HG02852 (cell line): Measurements from ENCODE around the gene ATG4B.

Experiments
- ATAC-seq: cut with Tn5 transposase; IDR thresholded peaks from one replicate; pipeline ENCODE4 v1.9.1; 2021; ENCODE audit warnings: mild to moderate bottlenecking, moderate library complexity; ENCODE audit not compliant: unreplicated experiment

The ATG4B gene

GRCh38 chr2:241680827-241681599, 43.5 kb downstream of the ATG4B start:
- no peak for ATAC-seq

- ATAC-seq, result peak; percentile 11
Measured at GRCh38 chr2:241686324-241686649, 48.8 kb downstream of the ATG4B start.

- ATAC-seq, result peak; percentile 92
Measured at GRCh38 chr2:241686650-241687425, 49.3 kb downstream of the ATG4B start, which contains the start of gene DTYMK. TSS of gene DTYMK (minus strand) at chr2:241686815. CDS start at chr2:241686783, 32 bp downstream.

- ATAC-seq, result no peak
Measured at GRCh38 chr2:241689306-241689705, 51.8 kb downstream of the ATG4B start.

DNA sequence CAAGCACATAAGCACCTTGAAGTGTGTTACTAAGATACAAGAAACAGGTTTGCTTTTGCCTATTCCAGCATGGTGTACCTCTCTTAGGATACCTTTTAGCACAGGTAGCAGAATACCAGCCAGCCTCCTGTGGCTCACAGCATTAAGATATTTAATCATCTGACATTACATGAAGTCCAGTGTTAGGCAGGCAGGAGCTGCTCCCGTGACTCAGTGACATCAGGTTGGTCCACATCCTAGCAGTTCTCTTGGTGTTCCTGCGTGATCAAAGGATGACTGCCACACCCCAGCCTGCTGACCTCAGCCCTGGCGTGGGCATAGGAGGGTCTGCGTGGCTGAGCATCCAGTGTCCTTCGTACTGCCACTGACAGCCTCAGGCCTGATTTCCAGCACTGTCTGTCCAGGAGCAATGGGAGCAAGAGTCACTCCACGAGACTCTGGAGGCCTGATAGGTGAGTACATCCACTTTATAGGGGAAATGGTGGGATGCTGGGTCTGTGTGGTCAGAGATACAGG, 52.8 kb downstream of the ATG4B start:
- no peak for ATAC-seq

DNA sequence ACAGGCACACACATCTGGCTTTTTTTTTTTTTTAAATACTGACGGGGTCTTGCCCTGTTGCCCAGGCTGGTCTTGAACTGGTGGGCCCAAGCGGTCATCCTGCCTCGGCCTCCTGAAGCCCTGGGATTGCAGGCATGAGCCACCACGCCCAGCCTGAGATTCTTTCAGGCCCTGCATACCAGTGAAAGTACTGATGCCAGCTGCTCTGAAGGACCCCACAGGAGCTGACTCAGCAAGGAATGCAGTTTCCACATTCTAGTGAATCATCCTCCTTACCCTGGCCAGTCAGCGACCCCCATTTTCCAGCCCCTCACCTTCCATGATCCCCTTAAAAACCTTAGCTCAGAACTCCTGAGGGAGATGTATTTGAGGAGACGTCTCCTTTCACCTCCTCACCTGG, 55.0 kb downstream of the ATG4B start:
- ATAC-seq, result no peak

GRCh38 chr2:241695651-241696050, 58.2 kb downstream of the ATG4B start:
- no peak for ATAC-seq

DNA sequence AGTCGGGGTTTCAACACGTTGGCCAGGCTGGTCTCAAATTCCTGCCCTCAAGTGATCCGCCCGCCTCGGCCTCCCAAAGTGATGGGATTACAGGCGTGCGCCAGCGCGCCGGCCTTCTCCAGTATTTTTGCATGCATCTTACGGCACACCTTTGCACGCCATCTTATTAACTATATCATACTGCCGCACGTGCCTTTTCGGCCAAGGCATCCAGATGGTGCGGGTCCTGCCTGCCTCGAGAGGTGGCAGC, 63.6 kb downstream of the ATG4B start:
- ATAC-seq, result no peak

DNA sequence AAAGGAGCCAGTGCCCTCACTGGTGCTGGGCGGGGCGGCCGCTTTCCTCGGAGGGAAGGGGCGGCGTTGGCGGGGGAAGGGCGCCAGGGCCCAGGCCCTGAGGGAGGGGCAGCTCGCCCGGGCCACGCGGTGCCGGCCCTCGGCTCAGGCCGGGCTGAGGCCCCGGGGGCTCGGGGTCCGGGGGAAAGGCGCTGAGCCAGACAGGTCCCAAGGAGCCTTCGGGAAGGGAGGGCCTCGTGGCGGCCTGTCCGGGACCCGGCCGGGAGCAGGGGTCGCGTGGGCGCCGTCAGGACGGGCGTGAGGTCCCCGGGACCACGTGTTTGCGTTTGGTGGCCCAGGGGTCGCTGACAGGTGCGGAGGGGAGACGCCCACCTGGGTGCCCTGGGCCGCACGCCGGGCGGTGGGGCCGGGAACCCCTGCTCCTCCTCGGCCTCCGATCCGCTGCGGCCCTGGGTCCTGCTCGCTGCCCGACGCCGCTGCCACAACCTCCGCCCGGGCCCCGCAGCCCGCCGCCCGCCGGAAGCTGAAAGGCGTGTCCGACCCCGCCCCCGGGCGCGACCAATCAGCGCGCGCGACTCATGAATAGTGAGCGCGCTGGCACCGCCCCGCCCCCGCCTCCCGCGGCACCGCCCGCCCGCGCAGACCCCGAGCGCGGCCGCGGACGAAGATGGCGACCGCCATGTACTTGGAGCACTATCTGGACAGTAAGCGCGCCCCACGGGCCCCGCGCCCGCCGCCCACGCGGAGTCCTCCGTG, 64.1 kb downstream of the ATG4B start, which contains the start of gene ING5:
TSS of gene ING5 (plus strand) at position 641 of the 756 bp plus-strand sequence. CDS start at position 668, 27 bp downstream.
- ATAC-seq, result peak; percentile 62

- peak; percentile 70 for ATAC-seq
Measured at GRCh38 chr2:241702155-241703031, 64.9 kb downstream of the ATG4B start.

- ATAC-seq, result no peak
Measured at GRCh38 chr2:241703032-241703604, 65.6 kb downstream of the ATG4B start.

GRCh38 chr2:241706537-241706936, 69.0 kb downstream of the ATG4B start:
- ATAC-seq, result no peak

DNA sequence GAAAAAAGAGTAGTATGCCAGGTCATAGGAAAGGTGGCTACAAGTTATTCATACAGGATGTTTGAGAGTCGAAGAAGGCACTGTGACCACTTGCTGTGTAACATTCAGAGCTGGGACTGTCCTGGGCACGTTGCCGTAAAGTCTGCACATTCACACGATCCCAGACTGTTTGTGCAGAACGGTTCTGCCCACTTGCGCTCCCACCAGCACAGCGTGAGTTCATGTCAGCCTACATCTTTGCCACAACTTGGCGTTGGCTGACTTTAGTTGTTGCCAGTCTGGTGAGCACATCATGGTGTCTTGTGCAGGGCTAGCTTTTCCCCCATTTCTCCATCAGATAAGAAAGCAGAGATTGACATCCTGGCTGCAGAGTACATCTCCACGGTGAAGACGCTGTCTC, 71.4 kb downstream of the ATG4B start:
- ATAC-seq, result no peak

- ATAC-seq, result no peak
Measured at GRCh38 chr2:241719093-241719492, 81.6 kb downstream of the ATG4B start.

DNA sequence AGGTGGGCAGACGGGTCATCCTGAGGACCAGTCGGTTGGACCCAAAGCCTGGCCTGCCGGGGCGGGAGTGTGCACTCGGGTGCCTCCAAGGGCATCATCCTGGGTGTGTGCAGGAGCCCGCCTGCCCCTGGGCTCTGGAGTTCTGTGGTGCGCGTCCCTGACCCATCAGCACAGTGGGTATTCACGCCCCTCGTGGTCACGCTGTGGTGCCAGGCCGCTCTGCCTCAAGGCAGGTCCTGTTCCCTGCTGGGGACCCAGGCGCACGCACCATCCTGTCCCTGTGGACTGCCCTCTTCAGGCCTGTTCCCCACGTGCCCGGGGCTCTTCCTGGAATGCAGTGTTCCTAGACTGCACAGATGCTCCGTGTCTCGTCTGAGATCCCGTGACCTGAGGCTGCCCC, 82.6 kb downstream of the ATG4B start:
- ATAC-seq, result no peak

- no peak for ATAC-seq
Measured at GRCh38 chr2:241720560-241720959, 83.1 kb downstream of the ATG4B start.

DNA sequence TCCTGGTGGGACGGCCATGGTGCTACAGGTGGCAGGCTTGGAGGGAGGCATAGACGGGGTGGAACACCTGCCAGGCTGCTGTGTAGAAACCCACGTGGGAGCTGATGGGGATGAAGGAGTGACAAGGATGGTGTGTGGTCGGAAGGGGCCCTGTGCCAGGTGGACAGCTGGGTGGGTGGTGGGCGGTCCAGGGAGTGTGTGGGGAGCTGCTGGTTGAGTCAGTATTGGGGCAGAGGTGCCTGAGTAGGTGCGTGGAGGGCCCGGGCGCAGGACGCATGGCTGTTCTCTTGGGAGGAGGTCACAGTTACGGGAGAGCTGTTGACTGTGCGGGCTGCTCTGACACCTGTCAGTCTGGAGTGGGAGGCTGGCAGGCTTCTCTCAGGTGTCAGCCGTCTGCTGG, 84.4 kb downstream of the ATG4B start:
- no peak for ATAC-seq

GRCh38 chr2:241722896-241723454, 85.5 kb downstream of the ATG4B start:
- no peak for ATAC-seq
